SU-DHL-6 (cell line): ENCODE measurements around the gene ZNF669.

ENCODE experiments used
- H2AFZ ChIP-seq: fragments of 200-600 bp; sonication (generic); 2 replicates; pipeline ENCODE4 v1.6.1; 2014; ENCODE audit warnings: low read depth, mild to moderate bottlenecking, moderate library complexity, mixed read lengths, antibody characterized with exemption, low read length; ENCODE audit not compliant: severe bottlenecking
- H3F3A ChIP-seq: fragments of 200-600 bp; shearing (Covaris generic); 2 replicates; pipeline ENCODE4 v1.6.0; 2016; ENCODE audit warnings: antibody characterized with exemption, mild to moderate bottlenecking; ENCODE audit not compliant: insufficient read depth
- H3K27ac ChIP-seq: fragments of 200-600 bp; sonication (generic); 2 replicates; pipeline ENCODE4 v1.5.1; 2016; ENCODE audit warnings: low read depth, mild to moderate bottlenecking, low read length, moderate library complexity, mixed read lengths
- H3K27me3 ChIP-seq: fragments of 200-600 bp; sonication (generic), shearing (Covaris generic); 2 replicates; pipeline ENCODE4 v1.6.0; 2014; ENCODE audit warnings: mild to moderate bottlenecking, low read length
- H3K36me3 ChIP-seq: fragments of 200-600 bp; sonication (generic); 2 replicates; pipeline ENCODE4 v1.6.1; 2014; ENCODE audit warnings: mild to moderate bottlenecking, low read length, mixed read lengths
- H3K4me2 ChIP-seq: fragments of 300-600, 200-600 bp; shearing (Covaris generic), sonication (generic); 2 replicates; pipeline ENCODE4 v1.6.0; 2014; ENCODE audit warnings: low read length, low read depth, mild to moderate bottlenecking; ENCODE audit not compliant: poor library complexity, severe bottlenecking
- H3K4me3 ChIP-seq: fragments of 200-600 bp; sonication (generic); 2 replicates; pipeline ENCODE4 v1.5.1; 2014; ENCODE audit warnings: antibody characterized with exemption, low read length, mild to moderate bottlenecking, mixed read lengths; ENCODE audit not compliant: insufficient read depth, poor library complexity, severe bottlenecking
- H3K79me2 ChIP-seq: fragments of 200-600 bp; sonication (generic); 2 replicates; pipeline ENCODE4 v1.6.1; 2014; ENCODE audit warnings: mild to moderate bottlenecking, low read length, moderate library complexity; ENCODE audit not compliant: insufficient read depth
- H3K9ac ChIP-seq: fragments of 200-600 bp; sonication (generic); 2 replicates; pipeline ENCODE4 v1.7.0; 2014; ENCODE audit warnings: mild to moderate bottlenecking, low read length
- H3K9me2 ChIP-seq: fragments of 200-600 bp; sonication (generic); replicated peaks from 2 replicates; pipeline ENCODE4 v1.6.1; 2014; ENCODE audit warnings: low read length; ENCODE audit not compliant: insufficient read depth
- H3K9me3 ChIP-seq: fragments of 200-600 bp; sonication (generic); 2 replicates; pipeline ENCODE4 v1.6.1; 2014; ENCODE audit warnings: low read length, mixed read lengths; ENCODE audit not compliant: insufficient read depth
- H4K20me1 ChIP-seq: fragments of 200-600 bp; sonication (generic); 2 replicates; pipeline ENCODE4 v1.6.1; 2014; ENCODE audit warnings: low read depth, mild to moderate bottlenecking, antibody characterized with exemption, low read length, moderate library complexity, mixed read lengths
- EZH2phosphoT487 ChIP-seq: fragments of 200-600 bp; sonication (generic), shearing (Covaris generic); conservative IDR thresholded peaks from 2 replicates; pipeline ENCODE4 v1.6.1; 2018; ENCODE audit warnings: mild to moderate bottlenecking, antibody characterized with exemption, low read length, moderate library complexity, mixed read lengths
- TF ChIP-seq, protein P1 (sequence below): fragments of 200-600 bp; sonication (generic); IDR thresholded peaks from one replicate; pipeline ENCODE4 v1.5.1; 2017; ENCODE audit warnings: antibody characterized with exemption, mild to moderate bottlenecking, low read length, moderate library complexity; ENCODE audit not compliant: insufficient read depth, poor library complexity, severe bottlenecking

The ZNF669 gene

DNA sequence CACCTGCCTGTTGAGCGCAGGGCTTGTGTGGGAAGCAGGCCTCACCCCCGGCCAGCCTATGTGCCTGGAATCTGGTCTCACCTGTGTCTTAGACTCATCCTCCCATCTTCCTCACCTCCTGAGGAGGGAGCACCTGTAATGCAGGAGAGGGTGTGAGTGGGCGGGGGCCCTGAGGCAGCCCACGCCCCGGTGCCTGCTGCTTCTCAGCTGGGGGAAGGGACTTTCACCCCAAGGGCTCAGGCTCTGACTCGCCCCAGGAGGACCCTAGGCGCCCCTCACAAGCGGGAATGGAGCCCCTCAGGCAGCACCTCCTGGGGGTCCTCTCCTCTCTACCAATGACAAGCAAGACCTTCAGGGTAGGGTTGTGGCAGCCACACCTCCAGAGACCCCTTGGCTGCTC lies 18.8 kb downstream of the ZNF669 start:
- Histone ChIP-seq H3K9me2 (no peaks in the 10 kb centered on the region), H3K36me3 (no peaks in the 10 kb centered on the region), H2AFZ (no peak overlapping the region), H3K9me3 (no peaks in the 10 kb centered on the region), H3K4me2 (no peak overlapping the region), H3K27me3 (no peaks in the 10 kb centered on the region), H3K9ac (no peak overlapping the region), H3K79me2 (no peaks in the 10 kb centered on the region), H3F3A (no peaks in the 10 kb centered on the region), H4K20me1 (no peaks in the 10 kb centered on the region), H3K27ac (no peak overlapping the region), H3K4me3 (no peak overlapping the region)
- no peak for TF ChIP-seq EZH2phosphoT487
- TF ChIP-seq, protein P1, sequence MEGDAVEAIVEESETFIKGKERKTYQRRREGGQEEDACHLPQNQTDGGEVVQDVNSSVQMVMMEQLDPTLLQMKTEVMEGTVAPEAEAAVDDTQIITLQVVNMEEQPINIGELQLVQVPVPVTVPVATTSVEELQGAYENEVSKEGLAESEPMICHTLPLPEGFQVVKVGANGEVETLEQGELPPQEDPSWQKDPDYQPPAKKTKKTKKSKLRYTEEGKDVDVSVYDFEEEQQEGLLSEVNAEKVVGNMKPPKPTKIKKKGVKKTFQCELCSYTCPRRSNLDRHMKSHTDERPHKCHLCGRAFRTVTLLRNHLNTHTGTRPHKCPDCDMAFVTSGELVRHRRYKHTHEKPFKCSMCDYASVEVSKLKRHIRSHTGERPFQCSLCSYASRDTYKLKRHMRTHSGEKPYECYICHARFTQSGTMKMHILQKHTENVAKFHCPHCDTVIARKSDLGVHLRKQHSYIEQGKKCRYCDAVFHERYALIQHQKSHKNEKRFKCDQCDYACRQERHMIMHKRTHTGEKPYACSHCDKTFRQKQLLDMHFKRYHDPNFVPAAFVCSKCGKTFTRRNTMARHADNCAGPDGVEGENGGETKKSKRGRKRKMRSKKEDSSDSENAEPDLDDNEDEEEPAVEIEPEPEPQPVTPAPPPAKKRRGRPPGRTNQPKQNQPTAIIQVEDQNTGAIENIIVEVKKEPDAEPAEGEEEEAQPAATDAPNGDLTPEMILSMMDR = no peak

DNA sequence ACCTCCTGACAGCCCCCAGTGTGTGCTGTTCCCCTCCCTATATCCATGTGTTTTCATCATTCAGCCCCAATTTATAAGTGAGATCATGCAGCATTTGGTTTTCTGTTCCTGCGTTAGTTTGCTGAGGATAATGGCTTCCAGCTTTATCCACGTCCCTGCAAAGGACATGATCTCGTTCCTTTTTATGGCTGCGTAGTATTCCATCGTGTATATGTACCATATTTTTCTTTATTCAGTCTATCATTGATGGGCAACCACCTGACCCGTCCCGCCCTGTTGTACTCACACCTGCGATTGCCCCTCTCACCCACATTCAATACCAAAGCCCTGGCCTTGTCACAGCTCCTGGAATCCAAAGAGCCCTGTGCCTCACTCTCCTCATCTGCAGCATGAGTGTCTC lies 19.4 kb downstream of the ZNF669 start:
- H3K36me3 ChIP-seq = no peaks in the 10 kb centered on the region
- no peak overlapping the region for H3K9ac ChIP-seq
- TF ChIP-seq, protein P1 = no peak
- no peak for TF ChIP-seq EZH2phosphoT487
- no peaks in the 10 kb centered on the region for H3K9me2 ChIP-seq
- H3K27me3 ChIP-seq = no peaks in the 10 kb centered on the region
- H3K4me3 ChIP-seq = no peak overlapping the region
- H3K79me2 ChIP-seq = no peaks in the 10 kb centered on the region
- no peaks in the 10 kb centered on the region for H3F3A ChIP-seq
- no peak overlapping the region for H3K27ac ChIP-seq
- H3K9me3 ChIP-seq = no peaks in the 10 kb centered on the region
- no peak overlapping the region for H2AFZ ChIP-seq
- no peak overlapping the region for H3K4me2 ChIP-seq
- H4K20me1 ChIP-seq = no peaks in the 10 kb centered on the region

DNA sequence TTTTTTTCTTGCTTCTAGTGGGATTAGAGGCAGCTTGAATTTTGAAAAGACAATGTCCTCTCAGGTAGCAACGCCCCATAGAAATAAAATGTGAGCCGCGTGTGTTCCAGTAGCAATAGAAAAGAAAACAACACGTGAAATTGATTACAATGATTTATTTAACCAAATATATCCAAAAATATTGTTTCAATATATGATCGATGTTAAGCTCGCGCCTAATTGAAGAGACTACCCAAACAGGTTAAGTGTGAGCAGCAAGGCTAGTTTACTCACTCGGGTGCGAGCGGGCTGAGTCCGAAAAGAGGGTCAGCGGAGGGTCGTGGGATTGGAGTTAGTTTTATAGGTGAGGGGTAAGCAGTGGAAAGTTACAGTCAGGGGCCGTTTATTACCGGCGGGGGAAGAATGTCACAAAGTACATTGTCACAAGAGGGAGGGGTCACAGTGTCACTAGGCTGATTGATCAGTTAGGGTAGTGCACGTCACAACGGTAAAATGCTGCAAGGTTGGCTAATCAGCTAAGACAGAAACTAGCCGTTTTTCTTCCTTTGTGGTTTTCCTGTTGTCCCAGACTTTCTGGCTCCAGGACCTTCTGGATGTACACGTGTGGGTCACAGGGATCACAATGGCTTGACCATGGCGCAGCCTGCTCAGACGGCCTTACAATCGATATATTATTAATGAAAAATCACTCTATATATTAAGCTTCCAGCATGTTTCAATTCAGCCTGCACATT lies 24.8 kb downstream of the ZNF669 start:
- H4K20me1 ChIP-seq = no peaks in the 10 kb centered on the region
- H3K27me3 ChIP-seq = no peaks in the 10 kb centered on the region
- peaks cover 6% of the 10 kb centered on the region; the same call in 1 of the 2 replicates for H3K9me3 ChIP-seq
- H3K9ac ChIP-seq = peak overlapping the region; percentile 83
- TF ChIP-seq, protein P1 = no peak
- TF ChIP-seq EZH2phosphoT487 = no peak
- no peaks in the 10 kb centered on the region for H3F3A ChIP-seq
- H3K27ac ChIP-seq = no peak overlapping the region
- peak overlapping the region; percentile 96 for H3K4me3 ChIP-seq
- H3K79me2 ChIP-seq = peaks cover 40% of the 10 kb centered on the region
- H3K36me3 ChIP-seq = peaks cover 15% of the 10 kb centered on the region; the same call in 1 of the 2 replicates
- peak overlapping the region; percentile 87 for H2AFZ ChIP-seq
- no peaks in the 10 kb centered on the region for H3K9me2 ChIP-seq
- H3K4me2 ChIP-seq = peak overlapping the region; percentile 89
